Measurements from ENCODE around the gene BAMBI. TPM values are rescaled to one million over a fixed set of nuclear protein-coding genes. Genes with fewer than 3 reads are reported as not detected.
A peak's percentile ranks its signal among the peaks of the same experiment; 100 is the strongest.
"Not testable (repeated sequence)": the region's sequence is repeated elsewhere in the genome, so short reads cannot be mapped to it uniquely, and the experiment has no call there.

The BAMBI gene
- total and polyA plus RNA-seq, 7 donors: 0.87 to 5.3 (median 3.6) TPM

DNA sequence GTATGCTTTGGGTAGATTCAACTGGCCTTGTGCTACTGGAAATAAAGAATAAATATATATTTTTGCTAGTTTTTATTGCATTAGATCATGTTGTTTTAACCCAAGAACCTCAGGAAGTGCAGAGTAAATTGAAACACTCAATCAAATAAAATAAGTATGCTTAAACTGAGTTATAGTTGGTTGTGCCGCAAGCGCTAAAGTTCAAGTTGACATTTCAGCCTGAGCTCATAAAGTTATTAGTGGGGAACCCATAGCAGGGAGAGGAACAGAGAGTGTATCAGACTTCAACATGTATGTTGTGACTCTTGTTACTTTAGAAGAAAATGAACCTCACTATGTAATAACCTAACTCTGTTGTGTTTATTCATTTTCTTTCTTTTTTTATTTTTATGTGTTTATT, 25.2 kb upstream of the BAMBI start:
- DNase-seq: no peak
- 36 to 40% methylated on average over 2 of the region's 2 CpGs for WGBS, 2 donors
- Histone ChIP-seq H3K36me3 (no peaks in the 10 kb centered on the region), H3K27ac (no peak overlapping the region), H3K27me3 (no peaks in the 10 kb centered on the region), H3K4me3 (no peak overlapping the region), H3K9me3 (no peaks in the 10 kb centered on the region), H3K4me1 (no peaks in the 10 kb centered on the region)
- no peak for TF ChIP-seq POLR2A (IDR thresholded peaks at IDR 0.05)
- no peak for TF ChIP-seq EP300 (IDR thresholded peaks at IDR 0.05)
- TF ChIP-seq, protein P1, sequence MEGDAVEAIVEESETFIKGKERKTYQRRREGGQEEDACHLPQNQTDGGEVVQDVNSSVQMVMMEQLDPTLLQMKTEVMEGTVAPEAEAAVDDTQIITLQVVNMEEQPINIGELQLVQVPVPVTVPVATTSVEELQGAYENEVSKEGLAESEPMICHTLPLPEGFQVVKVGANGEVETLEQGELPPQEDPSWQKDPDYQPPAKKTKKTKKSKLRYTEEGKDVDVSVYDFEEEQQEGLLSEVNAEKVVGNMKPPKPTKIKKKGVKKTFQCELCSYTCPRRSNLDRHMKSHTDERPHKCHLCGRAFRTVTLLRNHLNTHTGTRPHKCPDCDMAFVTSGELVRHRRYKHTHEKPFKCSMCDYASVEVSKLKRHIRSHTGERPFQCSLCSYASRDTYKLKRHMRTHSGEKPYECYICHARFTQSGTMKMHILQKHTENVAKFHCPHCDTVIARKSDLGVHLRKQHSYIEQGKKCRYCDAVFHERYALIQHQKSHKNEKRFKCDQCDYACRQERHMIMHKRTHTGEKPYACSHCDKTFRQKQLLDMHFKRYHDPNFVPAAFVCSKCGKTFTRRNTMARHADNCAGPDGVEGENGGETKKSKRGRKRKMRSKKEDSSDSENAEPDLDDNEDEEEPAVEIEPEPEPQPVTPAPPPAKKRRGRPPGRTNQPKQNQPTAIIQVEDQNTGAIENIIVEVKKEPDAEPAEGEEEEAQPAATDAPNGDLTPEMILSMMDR (IDR thresholded peaks at IDR 0.05): no peak
- TF ChIP-seq POLR2AphosphoS5 (IDR thresholded peaks at IDR 0.05): no peak
- intact Hi-C loops (cut with DNase I): no loop called here

DNA sequence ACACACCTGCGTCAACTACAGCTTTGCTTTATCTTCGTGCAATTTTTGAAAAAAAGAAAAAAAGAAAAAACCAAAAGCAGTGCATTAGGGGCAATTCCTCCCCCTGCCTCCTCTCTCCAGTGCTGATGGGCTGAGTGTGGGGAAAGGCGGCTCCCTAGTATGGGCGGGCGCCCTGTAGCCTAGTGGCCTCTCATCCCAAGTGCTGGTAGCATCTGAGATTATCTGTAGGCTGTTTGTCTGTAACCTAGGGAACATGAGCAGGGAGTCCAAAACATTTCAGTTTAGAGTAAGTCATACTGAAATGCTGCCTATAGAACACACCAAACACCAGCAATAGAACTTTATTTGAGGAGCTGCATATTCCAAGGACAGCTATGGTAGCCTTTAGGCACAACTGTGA, 24.6 kb upstream of the BAMBI start:
- DNase-seq: no peak
- H3K4me1 ChIP-seq: no peaks in the 10 kb centered on the region
- 91 to 95% methylated on average over 5 of the region's 5 CpGs for WGBS, 2 donors
- H3K9me3 ChIP-seq: no peaks in the 10 kb centered on the region
- TF ChIP-seq POLR2AphosphoS5 (IDR thresholded peaks at IDR 0.05) (no peak), POLR2A (IDR thresholded peaks at IDR 0.05) (no peak)
- no peak overlapping the region for H3K4me3 ChIP-seq
- no peaks in the 10 kb centered on the region for H3K36me3 ChIP-seq
- H3K27me3 ChIP-seq: no peaks in the 10 kb centered on the region
- intact Hi-C loops (cut with DNase I): no loop called here
- H3K27ac ChIP-seq: no peak overlapping the region

DNA sequence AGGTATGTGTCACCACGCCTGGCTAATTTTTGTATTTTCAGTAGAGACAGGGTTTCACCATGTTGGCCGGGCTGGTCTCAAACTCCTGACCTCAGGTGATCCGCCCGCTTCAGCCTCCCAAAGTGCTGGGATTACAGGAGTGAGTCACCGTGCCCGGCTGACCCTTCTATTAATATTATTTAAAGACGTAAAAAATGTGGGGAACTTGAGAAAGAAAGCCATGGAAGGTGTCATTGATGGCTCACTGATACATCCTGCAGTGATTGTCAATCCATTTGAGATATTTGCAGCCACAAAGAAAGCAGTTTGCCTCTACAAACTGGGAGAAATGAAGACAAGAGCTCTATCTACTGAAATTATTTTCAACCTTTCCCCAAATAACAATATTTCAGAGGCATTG, 18.5 kb upstream of the BAMBI start:
- 87 to 88% methylated on average over 7 of the region's 7 CpGs for WGBS, 2 donors
- intact Hi-C loops (cut with DNase I); H3K4me1 ChIP-seq: not testable (repeated sequence)

DNA sequence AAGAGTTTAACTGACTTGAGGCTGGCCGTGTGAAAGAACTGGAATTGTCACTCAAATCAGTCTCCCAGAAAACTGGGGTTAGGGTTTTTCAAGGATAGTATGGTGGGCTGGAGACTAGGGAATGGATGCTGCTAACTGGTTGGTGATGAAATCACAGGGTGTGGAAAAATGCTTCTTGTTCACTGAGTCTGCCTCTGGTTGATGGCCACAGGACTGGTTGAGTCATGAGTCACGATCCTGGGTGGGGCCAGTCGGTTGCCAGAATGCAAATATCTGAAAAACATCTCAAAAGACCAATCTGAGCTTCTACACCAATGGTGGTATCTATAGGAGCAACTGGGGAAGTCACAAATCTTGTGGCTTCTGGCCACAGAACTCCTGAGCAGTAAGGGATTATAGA, 16.3 kb upstream of the BAMBI start:
- Histone ChIP-seq H3K36me3 (no peaks in the 10 kb centered on the region), H3K4me1 (no peaks in the 10 kb centered on the region), H3K27ac (no peak overlapping the region), H3K9me3 (no peaks in the 10 kb centered on the region), H3K27me3 (no peaks in the 10 kb centered on the region), H3K4me3 (no peak overlapping the region)
- TF ChIP-seq EP300 (IDR thresholded peaks at IDR 0.05) (no peak), POLR2AphosphoS5 (IDR thresholded peaks at IDR 0.05) (no peak), POLR2A (IDR thresholded peaks at IDR 0.05) (no peak)
- TF ChIP-seq, protein P1 (IDR thresholded peaks at IDR 0.05): no peak
- WGBS, 2 donors: 37 to 49% methylated on average over 3 of the region's 3 CpGs
- DNase-seq: no peak
- intact Hi-C loops (cut with DNase I): loop anchor here (10.0 kb wide), 1 partner anchor 784 kb away; no protein-coding TSS in a partner anchor

More for the DNA sequence above, 18.5 kb upstream of the BAMBI start:
- not testable (repeated sequence) for H3K4me3 ChIP-seq, H3K27ac ChIP-seq, H3K27me3 ChIP-seq, H3K36me3 ChIP-seq, DNase-seq, H3K9me3 ChIP-seq

DNA sequence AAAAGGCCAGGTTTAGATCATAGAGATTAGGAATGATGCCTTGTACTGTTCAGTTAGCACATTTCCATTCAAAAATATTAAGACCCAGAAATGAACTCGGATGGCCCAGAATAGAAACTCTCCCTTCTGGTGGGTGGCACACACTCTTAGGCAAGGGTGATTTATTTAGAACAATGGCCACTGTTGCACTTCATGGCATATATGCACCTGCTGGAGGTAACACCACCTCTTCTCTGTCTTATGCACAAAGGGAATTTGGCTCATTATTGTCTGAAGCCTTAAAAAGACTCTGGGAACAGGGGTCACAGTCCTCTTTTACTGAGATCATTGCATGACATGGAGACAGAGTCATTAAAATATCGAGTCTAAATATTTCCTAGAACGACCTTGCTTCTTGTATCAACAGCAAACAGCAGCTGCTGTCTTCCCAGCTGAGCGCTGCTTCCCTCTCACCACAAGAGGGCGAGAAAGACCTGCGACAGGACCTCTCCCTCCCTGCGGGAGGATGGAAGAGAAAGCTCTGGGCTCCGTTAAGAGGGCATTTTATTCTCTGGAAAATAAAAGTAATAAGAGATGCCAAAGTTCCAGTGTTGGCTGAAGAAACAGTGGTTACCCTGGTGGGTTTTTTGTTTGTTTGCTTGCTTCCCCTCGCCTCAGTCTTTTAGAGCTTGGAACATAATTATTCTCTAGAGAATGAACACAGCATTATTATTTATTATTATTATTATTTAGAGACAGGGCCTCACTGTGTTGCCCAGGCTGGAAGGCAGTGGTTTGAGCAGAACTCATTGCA, 13.5 kb upstream of the BAMBI start:
- intact Hi-C loops (cut with DNase I): loop anchor here (1.0 to 10.0 kb wide), 2 partner anchors 641 to 781 kb away; no protein-coding TSS in a partner anchor
- Histone ChIP-seq H3K27me3 (peaks cover 0 to 19% (median 10%) of the 10 kb centered on the region in 3 donors), H3K9me3 (no peaks in the 10 kb centered on the region), H3K4me3 (no peak overlapping the region), H3K36me3 (no peaks in the 10 kb centered on the region), H3K27ac (no peak overlapping the region), H3K4me1 (peaks cover 0 to 6% (median 5%) of the 10 kb centered on the region in 4 donors)
- peak; percentile 89 for DNase-seq
- no peak for TF ChIP-seq POLR2AphosphoS5 (IDR thresholded peaks at IDR 0.05)
- TF ChIP-seq, protein P1 (IDR thresholded peaks at IDR 0.05): peak; percentile 82 to 93 (median 90)
- 6 to 11% methylated on average over 9 of the region's 9 CpGs for WGBS, 2 donors

Data from sigmoid colon (tissue), 7 donors.